ENCODE measurements around the gene TERT.

TERT gene

DNA sequence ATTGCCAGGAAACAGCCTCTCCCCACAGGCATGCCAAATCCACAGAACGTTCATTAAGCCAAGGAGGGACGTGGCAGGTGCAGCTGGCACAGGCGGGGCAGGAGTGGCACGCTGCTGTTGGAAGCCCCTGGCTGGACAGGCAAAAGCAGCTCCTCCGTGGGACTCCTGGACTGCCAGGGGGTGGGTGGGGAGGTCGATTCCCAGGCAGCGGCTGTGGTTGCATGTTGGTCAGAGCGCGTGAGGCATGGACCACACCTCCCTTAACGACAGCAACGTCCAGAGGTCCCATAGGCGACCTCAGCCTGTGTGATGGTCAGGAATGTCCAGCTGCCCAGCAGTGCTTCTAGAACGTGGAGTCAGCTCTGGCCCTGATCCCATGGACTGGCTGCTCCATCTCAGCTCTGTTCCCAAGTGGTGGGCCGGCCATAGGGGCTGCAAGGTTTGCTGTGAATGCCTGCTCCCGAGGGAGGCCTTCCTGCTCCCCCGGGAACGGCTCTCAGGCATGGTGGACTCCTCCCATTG, 86.6 kb downstream of the TERT start:
- in situ Hi-C loops (cut with HindIII; ENCODE audit: low sequenced_read_pairs) = no loop called here
- DNase-seq (ENCODE audit: low read depth) = no peak

GRCh38 chr5:1207555-1207954, 87.3 kb downstream of the TERT start:
- in situ Hi-C loops (cut with HindIII; ENCODE audit: low sequenced_read_pairs) = no loop called here
- no peak for DNase-seq (ENCODE audit: low read depth)
- H3K4me3 ChIP-seq (ENCODE audit: low read depth, low read length) = no peak overlapping the region
- TF ChIP-seq, protein P1, sequence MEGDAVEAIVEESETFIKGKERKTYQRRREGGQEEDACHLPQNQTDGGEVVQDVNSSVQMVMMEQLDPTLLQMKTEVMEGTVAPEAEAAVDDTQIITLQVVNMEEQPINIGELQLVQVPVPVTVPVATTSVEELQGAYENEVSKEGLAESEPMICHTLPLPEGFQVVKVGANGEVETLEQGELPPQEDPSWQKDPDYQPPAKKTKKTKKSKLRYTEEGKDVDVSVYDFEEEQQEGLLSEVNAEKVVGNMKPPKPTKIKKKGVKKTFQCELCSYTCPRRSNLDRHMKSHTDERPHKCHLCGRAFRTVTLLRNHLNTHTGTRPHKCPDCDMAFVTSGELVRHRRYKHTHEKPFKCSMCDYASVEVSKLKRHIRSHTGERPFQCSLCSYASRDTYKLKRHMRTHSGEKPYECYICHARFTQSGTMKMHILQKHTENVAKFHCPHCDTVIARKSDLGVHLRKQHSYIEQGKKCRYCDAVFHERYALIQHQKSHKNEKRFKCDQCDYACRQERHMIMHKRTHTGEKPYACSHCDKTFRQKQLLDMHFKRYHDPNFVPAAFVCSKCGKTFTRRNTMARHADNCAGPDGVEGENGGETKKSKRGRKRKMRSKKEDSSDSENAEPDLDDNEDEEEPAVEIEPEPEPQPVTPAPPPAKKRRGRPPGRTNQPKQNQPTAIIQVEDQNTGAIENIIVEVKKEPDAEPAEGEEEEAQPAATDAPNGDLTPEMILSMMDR (IDR thresholded peaks at IDR 0.05; ENCODE audit: low read depth, low read length, missing control alignments) = no peak

More for the DNA sequence above, 86.6 kb downstream of the TERT start:
- no peak overlapping the region for H3K4me3 ChIP-seq (ENCODE audit: low read depth, low read length)
- TF ChIP-seq, protein P1 (IDR thresholded peaks at IDR 0.05; ENCODE audit: low read depth, low read length, missing control alignments) = no peak

DNA sequence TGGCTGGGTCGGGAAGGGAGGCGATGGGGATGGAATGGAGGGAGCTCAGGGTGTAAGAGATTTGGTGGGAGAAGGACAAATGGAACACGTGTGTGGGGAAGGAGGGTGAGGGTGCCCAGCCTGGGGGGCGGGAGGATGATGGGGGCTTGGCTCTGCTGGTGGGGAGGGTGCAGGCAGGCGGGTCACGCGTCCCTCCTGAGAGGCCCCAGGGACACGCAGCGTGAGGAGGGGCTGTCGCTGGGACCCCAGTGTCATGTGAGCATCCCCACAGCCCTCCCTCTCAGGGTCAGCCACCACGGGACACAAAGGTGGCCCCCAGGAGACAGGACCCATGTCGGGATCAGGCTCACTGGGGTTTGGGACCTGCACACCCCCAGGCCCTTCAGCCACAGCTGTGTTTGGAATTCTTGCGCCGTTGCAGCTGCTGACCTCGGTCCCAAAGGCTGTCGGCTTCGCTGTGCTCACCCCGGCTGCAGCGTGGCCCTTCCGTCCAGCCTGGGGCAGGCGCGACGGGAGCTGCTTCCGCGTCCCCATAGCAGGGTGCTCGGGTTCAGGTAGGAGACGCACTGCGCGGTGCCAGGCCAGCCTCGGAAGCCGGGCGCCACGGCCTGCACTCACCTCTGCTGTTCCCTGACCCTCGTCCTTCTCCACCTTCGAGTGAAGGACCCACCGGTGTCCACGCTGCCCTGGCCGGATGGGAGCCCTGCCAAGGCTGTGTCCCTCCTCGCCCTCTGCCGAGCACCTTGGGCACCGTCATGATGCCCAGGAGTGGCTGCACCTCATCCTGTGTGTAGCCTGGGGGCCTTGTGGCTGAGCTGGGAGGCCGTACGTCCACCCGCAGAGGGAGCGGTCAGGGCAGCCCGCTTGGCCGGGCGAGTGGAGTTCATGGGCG, 88.1 kb downstream of the TERT start:
- in situ Hi-C loops (cut with HindIII; ENCODE audit: low sequenced_read_pairs) = no loop called here
- no peak overlapping the region for H3K4me3 ChIP-seq (ENCODE audit: low read depth, low read length)
- TF ChIP-seq, protein P1 (IDR thresholded peaks at IDR 0.05; ENCODE audit: low read depth, low read length, missing control alignments) = no peak
- DNase-seq (ENCODE audit: low read depth) = no peak

GRCh38 chr5:1205255-1206180, 89.3 kb downstream of the TERT start:
- no peak overlapping the region for H3K4me3 ChIP-seq (ENCODE audit: low read depth, low read length)
- DNase-seq (ENCODE audit: low read depth) = no peak
- in situ Hi-C loops (cut with HindIII; ENCODE audit: low sequenced_read_pairs) = no loop called here
- TF ChIP-seq, protein P1 (IDR thresholded peaks at IDR 0.05; ENCODE audit: low read depth, low read length, missing control alignments) = no peak

DNA sequence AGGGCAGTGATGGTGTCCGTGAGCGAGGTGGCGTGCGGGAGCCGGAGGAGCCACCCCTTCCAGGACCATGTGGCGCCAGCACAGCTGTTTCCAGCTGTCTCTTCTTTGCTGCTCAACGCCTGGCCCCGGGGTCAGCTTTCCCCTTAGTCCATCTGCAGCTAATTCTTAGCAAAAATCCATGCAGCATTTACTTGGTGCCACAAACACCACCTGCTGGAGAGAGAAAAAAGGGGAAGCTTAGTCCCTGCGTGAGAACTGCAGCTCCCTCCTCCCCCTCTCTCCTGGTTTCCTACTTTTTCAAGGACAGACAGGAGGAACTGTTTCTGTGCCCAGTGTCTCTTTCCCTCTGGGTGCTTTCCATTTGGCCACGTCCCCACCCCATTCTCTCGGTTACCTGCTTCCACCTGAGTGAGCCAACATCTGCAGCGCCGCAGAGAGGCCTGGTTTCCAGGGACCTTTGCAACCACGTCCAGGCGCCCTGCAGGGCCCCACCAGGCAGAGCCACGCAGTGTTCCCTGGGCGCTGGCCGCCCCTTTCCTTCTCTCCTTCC, 90.1 kb downstream of the TERT start:
- no peak overlapping the region for H3K4me3 ChIP-seq (ENCODE audit: low read depth, low read length)
- TF ChIP-seq, protein P1 (IDR thresholded peaks at IDR 0.05; ENCODE audit: low read depth, low read length, missing control alignments) = peak; percentile 38
- DNase-seq (ENCODE audit: low read depth) = peak; percentile 3
- in situ Hi-C loops (cut with HindIII; ENCODE audit: low sequenced_read_pairs) = no loop called here
